HepG2 (cell line): ENCODE data around the gene KCNAB3. TPM values are rescaled to one million over a fixed set of nuclear protein-coding genes. Genes with fewer than 3 reads are reported as not detected.

Source experiments
- ATAC-seq: fragments of 200-7000 bp; cut with Tn5 transposase; 3 replicates; pipeline ENCODE4 v1.9.1; 2020; ENCODE audit warnings: mild to moderate bottlenecking, moderate library complexity
- BruUV-seq: library from RNA; stranded (reverse); fragments of 400-500 nt; replicated peaks from 2 replicates; lab custom pipeline; 2021; lab: Mats Ljungman, UMichigan
- CTCF ChIA-PET: fragments of 300-600 bp; formaldehyde crosslinking; extraction: SDS; loops from one replicate; lab custom pipeline; 2021; ENCODE audit warnings: low total read pairs, inconsistent platforms, low intra/inter-chr PET ratio; lab: Yijun Ruan, JAX
- POLR2A ChIA-PET: fragments of 350-600 bp; sonication (Branson Sonifier 250); formaldehyde crosslinking; loops from one replicate; lab custom pipeline; 2020; ENCODE audit warnings: antibody characterized with exemption, inconsistent platforms; lab: Yijun Ruan, JAX
- DNase-seq: peaks from one replicate; pipeline ENCODE4 v3.0.0-alpha.2; 2015; ENCODE audit warnings: low spot score
- FAIRE-seq: peaks from 3 replicates; lab custom pipeline; 2011; peaks lifted over from hg19 to GRCh38; lab: Jason Lieb, UNC
- H2AFZ ChIP-seq: one replicate; pipeline ENCODE4 v1.6.1; 2011; ENCODE audit warnings: low read length, inconsistent platforms
- H3K27ac ChIP-seq: fragments of 300-600 bp; 3 replicates; pipeline ENCODE4 v1.8.0; 2011; ENCODE audit warnings: mixed run types, mild to moderate bottlenecking, mixed read lengths, low read length, inconsistent platforms; ENCODE audit not compliant: insufficient read depth; ENCODE audit errors: extremely low read length
- H3K27me3 ChIP-seq, 2 experiments: fragments of 200-600 bp in 1 of 2; 2 replicates in 1 of 2; 3 replicates in 1 of 2; pipeline versions ENCODE4 v1.6.0 to v1.8.0; 2011; ENCODE audit warnings: low read length in 2 of 2, mild to moderate bottlenecking in 2 of 2, moderate library complexity in 2 of 2, inconsistent platforms in 1 of 2; ENCODE audit not compliant: insufficient read depth in 2 of 2, control insufficient read depth in 1 of 2
- H3K36me3 ChIP-seq, 2 experiments: fragments of 200-600 bp in 1 of 2; replicated peaks in 1 of 2; 2 replicates in 1 of 2; 3 replicates in 1 of 2; pipeline versions ENCODE4 v1.5.1 to v1.8.0; 2011; ENCODE audit warnings: low read length in 2 of 2, inconsistent platforms in 1 of 2; ENCODE audit not compliant: insufficient read depth in 2 of 2, control insufficient read depth in 1 of 2
- H3K4me1 ChIP-seq: 2 replicates; pipeline ENCODE4 v1.5.1; 2012; ENCODE audit warnings: low read length, inconsistent platforms; ENCODE audit not compliant: insufficient read depth
- H3K4me2 ChIP-seq: 2 replicates; pipeline ENCODE4 v1.6.0; 2011; ENCODE audit warnings: low read depth, low read length, inconsistent platforms
- H3K4me3 ChIP-seq, 3 experiments: fragments of 200-600 bp in 1 of 3; sonication (generic), shearing (Covaris generic) in 1 of 3; replicated peaks in 1 of 3; 2 replicates each; pipeline ENCODE4 v1.5.1; 2011 to 2016; ENCODE audit warnings: low read length in 3 of 3, inconsistent platforms in 2 of 3, low read depth in 2 of 3, mild to moderate bottlenecking in 2 of 3, control low read depth in 1 of 3, mixed read lengths in 1 of 3; ENCODE audit not compliant: insufficient read depth in 1 of 3
- H3K79me2 ChIP-seq: one replicate; pipeline ENCODE4 v1.6.1; 2011; ENCODE audit warnings: low read length, inconsistent platforms; ENCODE audit not compliant: insufficient read depth
- H3K9ac ChIP-seq: 2 replicates; pipeline ENCODE4 v1.6.0; 2011; ENCODE audit warnings: mild to moderate bottlenecking, low read depth, low read length, inconsistent platforms; ENCODE audit not compliant: insufficient read depth
- H3K9me3 ChIP-seq: 2 replicates; pipeline ENCODE4 v1.5.1; 2012; ENCODE audit warnings: mild to moderate bottlenecking, low read length
- H4K20me1 ChIP-seq: 2 replicates; pipeline ENCODE4 v1.6.0; 2011; ENCODE audit warnings: inconsistent platforms, mild to moderate bottlenecking, low read length, moderate library complexity; ENCODE audit not compliant: insufficient read depth
- DDIT3 ChIP-seq: sonication (generic); formaldehyde crosslinking; IDR thresholded peaks from 2 replicates; pipeline ENCODE4 v1.4.0; 2020; ENCODE audit warnings: mild to moderate bottlenecking, missing genetic modification reagents
- HBP1 ChIP-seq: IDR thresholded peaks from 2 replicates; pipeline ENCODE4 v1.6.1; 2016; ENCODE audit warnings: low read depth, control low read depth
- NFKB2 ChIP-seq: sonication (generic); formaldehyde crosslinking; IDR thresholded peaks from 2 replicates; pipeline ENCODE4 v1.4.0; 2020; ENCODE audit warnings: missing genetic modification reagents, borderline replicate concordance
- NKX3-1 ChIP-seq: sonication (generic); formaldehyde crosslinking; IDR thresholded peaks from 2 replicates; pipeline ENCODE4 v1.5.0; 2020; ENCODE audit warnings: missing genetic modification reagents
- PITX1 ChIP-seq: sonication (generic); formaldehyde crosslinking; IDR thresholded peaks from 2 replicates; pipeline ENCODE4 v1.5.1; 2020; ENCODE audit warnings: mild to moderate bottlenecking, missing genetic modification reagents
- TAF15 ChIP-seq: fragments of 200-400 bp; formaldehyde crosslinking; IDR thresholded peaks from one replicate; pipeline ENCODE4 v1.6.1; 2018; ENCODE audit warnings: mild to moderate bottlenecking, low read depth, low read length; ENCODE audit not compliant: poor library complexity, severe bottlenecking
- ZFP36L1 ChIP-seq: sonication (generic); formaldehyde crosslinking; IDR thresholded peaks from 2 replicates; pipeline ENCODE4 v1.8.0; 2022; ENCODE audit warnings: mild to moderate bottlenecking, missing genetic modification reagents, moderate library complexity
- ZNF629 ChIP-seq: sonication (generic); formaldehyde crosslinking; conservative IDR thresholded peaks from 2 replicates; pipeline ENCODE4 v1.5.0; 2020; ENCODE audit warnings: missing genetic modification reagents
- ZNF703 ChIP-seq: sonication (generic); formaldehyde crosslinking; IDR thresholded peaks from 2 replicates; pipeline ENCODE4 v1.5.1; 2020; ENCODE audit warnings: missing genetic modification reagents, mild to moderate bottlenecking, moderate library complexity, borderline replicate concordance
- WGBS: methylation state at CpG from one replicate; pipeline ENCODE4 v1.1.6; 2017; ENCODE audit warnings: low lambda C conversion rate; 5-methylcytosine and 5-hydroxymethylcytosine counted together
- in situ Hi-C: cut with HindIII; loops from 2 replicates; pipeline ENCODE4 v1.10.0; 2017; ENCODE audit warnings: low pct_unique_long_range_greater_than_20kb; ENCODE audit not compliant: extremely low pct_ligation_motif_present
- intact Hi-C: fragments of 100-400 bp; cut with micrococcal nuclease; formaldehyde crosslinking; loops from one replicate; pipeline ENCODE4 v1.10.0; 2022; ENCODE audit not compliant: unreplicated experiment
- polyA plus RNA-seq, 8 experiments: library from polyadenylated mRNA; depleted of rRNA in 3 of 8; stranded (reverse) in 7 of 8; unstranded in 1 of 8; fragments of >200 nt; fragmentation: Illumina TruSeq in 4 of 8; extraction: Trizol in 4 of 8; gene quantifications; 2 replicates each; pipeline versions ENCODE4 v1.2.1 to v1.2.3, GENCODE V29; 2011 to 2016; ENCODE audit warnings: low read depth in 4 of 8, missing spikeins in 1 of 8, mixed read lengths in 1 of 8; ENCODE audit not compliant: insufficient read depth in 1 of 8
- total RNA-seq, 5 experiments: library from RNA; depleted of rRNA; stranded (reverse); fragments of >200 nt; fragmentation: Illumina TruSeq; extraction: Trizol; gene quantifications; 2 replicates each; pipeline ENCODE4 v1.2.3, GENCODE V29; 2016; ENCODE audit warnings: low read depth in 1 of 5
- TF ChIP-seq, protein P1 (sequence below): IDR thresholded peaks from 2 replicates; pipeline ENCODE4 v1.6.1; 2012; ENCODE audit warnings: inconsistent platforms
- TF ChIP-seq, protein P2 (sequence below): sonication (generic); formaldehyde crosslinking; conservative IDR thresholded peaks from 2 replicates; pipeline ENCODE4 v1.4.0; 2020; ENCODE audit warnings: missing genetic modification reagents

The KCNAB3 gene
- total and polyA plus RNA-seq, 2 of the 13 experiments (the other 11 are each of a cell fraction or from before 2014, with no cell fraction given), result 0.29 to 0.88 TPM

GRCh38 chr17:7897090-7897489 lies 32.6 kb downstream of the KCNAB3 start:
- H2AFZ ChIP-seq, result no peak overlapping the region
- no peaks in the 10 kb centered on the region for H3K79me2 ChIP-seq
- ChIA-PET POLR2A (no interaction called here), CTCF (interaction anchor here (1.1 to 2.1 kb wide), 6 partner anchors 35 to 154 kb away, joined by 3 to 39 read pairs (median 7); partner anchors contain the start of genes CYB5D1 and NAA38)
- WGBS, result 87% methylated on average over 13 of the region's 13 CpGs
- ATAC-seq, result no peak
- in situ Hi-C loops (loop anchor here (5.0 kb wide), 2 partner anchors 40 to 75 kb away; partner anchors contain the start of genes CYB5D1, NAA38 and TMEM88), intact Hi-C loops (loop anchor here (1.0 kb wide), 1 partner anchor 34 kb away; no protein-coding TSS in a partner anchor)
- H3K4me2 ChIP-seq, result no peak overlapping the region
- H3K9me3 ChIP-seq, result no peaks in the 10 kb centered on the region
- H3K4me1 ChIP-seq, result peaks cover 15% of the 10 kb centered on the region
- no peak for TF ChIP-seq ZFP36L1
- TF ChIP-seq TAF15, result no peak
- no peak for TF ChIP-seq DDIT3 (CRISPR knock-in tag)
- TF ChIP-seq ZNF629 (CRISPR knock-in tag), result no peak
- no peak for TF ChIP-seq NKX3-1 (CRISPR knock-in tag)
- TF ChIP-seq, protein P1, sequence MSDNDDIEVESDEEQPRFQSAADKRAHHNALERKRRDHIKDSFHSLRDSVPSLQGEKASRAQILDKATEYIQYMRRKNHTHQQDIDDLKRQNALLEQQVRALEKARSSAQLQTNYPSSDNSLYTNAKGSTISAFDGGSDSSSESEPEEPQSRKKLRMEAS, result no peak
- TF ChIP-seq HBP1, result no peak
- TF ChIP-seq NFKB2, result no peak
- TF ChIP-seq, protein P2, sequence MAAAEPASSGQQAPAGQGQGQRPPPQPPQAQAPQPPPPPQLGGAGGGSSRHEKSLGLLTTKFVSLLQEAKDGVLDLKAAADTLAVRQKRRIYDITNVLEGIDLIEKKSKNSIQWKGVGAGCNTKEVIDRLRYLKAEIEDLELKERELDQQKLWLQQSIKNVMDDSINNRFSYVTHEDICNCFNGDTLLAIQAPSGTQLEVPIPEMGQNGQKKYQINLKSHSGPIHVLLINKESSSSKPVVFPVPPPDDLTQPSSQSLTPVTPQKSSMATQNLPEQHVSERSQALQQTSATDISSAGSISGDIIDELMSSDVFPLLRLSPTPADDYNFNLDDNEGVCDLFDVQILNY (CRISPR knock-in tag), result no peak
- TF ChIP-seq ZNF703 (CRISPR knock-in tag), result no peak
- no peak for TF ChIP-seq PITX1
- H3K27me3 ChIP-seq, result no peaks in the 10 kb centered on the region
- BruUV-seq, result no TSS peak
- H3K27ac ChIP-seq, result no peak overlapping the region
- peaks cover 0 to 2% of the 10 kb centered on the region in 2 experiments; a peak in 1 of 5 replicates for H3K36me3 ChIP-seq
- no peaks in the 10 kb centered on the region for H4K20me1 ChIP-seq
- no peak for FAIRE-seq
- no peak overlapping the region for H3K9ac ChIP-seq
- no peak for DNase-seq
- no peak overlapping the region for H3K4me3 ChIP-seq
